Measurements from ENCODE around the gene PSMB7.

GRCh38 chr9:124361128-124361527 lies 54.1 kb downstream of the PSMB7 start:
- TF ChIP-seq, protein P1, sequence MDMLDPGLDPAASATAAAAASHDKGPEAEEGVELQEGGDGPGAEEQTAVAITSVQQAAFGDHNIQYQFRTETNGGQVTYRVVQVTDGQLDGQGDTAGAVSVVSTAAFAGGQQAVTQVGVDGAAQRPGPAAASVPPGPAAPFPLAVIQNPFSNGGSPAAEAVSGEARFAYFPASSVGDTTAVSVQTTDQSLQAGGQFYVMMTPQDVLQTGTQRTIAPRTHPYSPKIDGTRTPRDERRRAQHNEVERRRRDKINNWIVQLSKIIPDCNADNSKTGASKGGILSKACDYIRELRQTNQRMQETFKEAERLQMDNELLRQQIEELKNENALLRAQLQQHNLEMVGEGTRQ (IDR thresholded peaks at IDR 0.05; ENCODE audit: low read depth, low read length) = no peak
- TF ChIP-seq POLR2A (IDR thresholded peaks at IDR 0.05; ENCODE audit: low read depth, low read length) (no peak), MAZ (IDR thresholded peaks at IDR 0.05; ENCODE audit: borderline replicate concordance, low read depth, low read length) (no peak), CEBPB (IDR thresholded peaks at IDR 0.05; ENCODE audit: low read depth, low read length) (no peak), NFE2L2 (IDR thresholded peaks at IDR 0.05; ENCODE audit: low read depth, low read length) (no peak), RAD21 (IDR thresholded peaks at IDR 0.05; ENCODE audit: low read length) (no peak), MAFK (IDR thresholded peaks at IDR 0.05; ENCODE audit: low read depth, low read length) (no peak), RFX5 (IDR thresholded peaks at IDR 0.05; ENCODE audit: low read depth, low read length) (no peak), MXI1 (IDR thresholded peaks at IDR 0.05; ENCODE audit: borderline replicate concordance, low read depth, low read length) (no peak), BHLHE40 (IDR thresholded peaks at IDR 0.05; ENCODE audit: low read depth, low read length) (no peak), RCOR1 (IDR thresholded peaks at IDR 0.05; ENCODE audit: insufficient replicate concordance, low read length) (no peak), SMC3 (IDR thresholded peaks at IDR 0.05; ENCODE audit: low read depth, low read length) (no peak)
- TF ChIP-seq, protein P2, sequence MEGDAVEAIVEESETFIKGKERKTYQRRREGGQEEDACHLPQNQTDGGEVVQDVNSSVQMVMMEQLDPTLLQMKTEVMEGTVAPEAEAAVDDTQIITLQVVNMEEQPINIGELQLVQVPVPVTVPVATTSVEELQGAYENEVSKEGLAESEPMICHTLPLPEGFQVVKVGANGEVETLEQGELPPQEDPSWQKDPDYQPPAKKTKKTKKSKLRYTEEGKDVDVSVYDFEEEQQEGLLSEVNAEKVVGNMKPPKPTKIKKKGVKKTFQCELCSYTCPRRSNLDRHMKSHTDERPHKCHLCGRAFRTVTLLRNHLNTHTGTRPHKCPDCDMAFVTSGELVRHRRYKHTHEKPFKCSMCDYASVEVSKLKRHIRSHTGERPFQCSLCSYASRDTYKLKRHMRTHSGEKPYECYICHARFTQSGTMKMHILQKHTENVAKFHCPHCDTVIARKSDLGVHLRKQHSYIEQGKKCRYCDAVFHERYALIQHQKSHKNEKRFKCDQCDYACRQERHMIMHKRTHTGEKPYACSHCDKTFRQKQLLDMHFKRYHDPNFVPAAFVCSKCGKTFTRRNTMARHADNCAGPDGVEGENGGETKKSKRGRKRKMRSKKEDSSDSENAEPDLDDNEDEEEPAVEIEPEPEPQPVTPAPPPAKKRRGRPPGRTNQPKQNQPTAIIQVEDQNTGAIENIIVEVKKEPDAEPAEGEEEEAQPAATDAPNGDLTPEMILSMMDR (conservative IDR thresholded peaks at IDR 0.05; ENCODE audit: low read depth, low read length) = no peak
- TF ChIP-seq, protein P3, sequence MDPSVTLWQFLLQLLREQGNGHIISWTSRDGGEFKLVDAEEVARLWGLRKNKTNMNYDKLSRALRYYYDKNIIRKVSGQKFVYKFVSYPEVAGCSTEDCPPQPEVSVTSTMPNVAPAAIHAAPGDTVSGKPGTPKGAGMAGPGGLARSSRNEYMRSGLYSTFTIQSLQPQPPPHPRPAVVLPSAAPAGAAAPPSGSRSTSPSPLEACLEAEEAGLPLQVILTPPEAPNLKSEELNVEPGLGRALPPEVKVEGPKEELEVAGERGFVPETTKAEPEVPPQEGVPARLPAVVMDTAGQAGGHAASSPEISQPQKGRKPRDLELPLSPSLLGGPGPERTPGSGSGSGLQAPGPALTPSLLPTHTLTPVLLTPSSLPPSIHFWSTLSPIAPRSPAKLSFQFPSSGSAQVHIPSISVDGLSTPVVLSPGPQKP (IDR thresholded peaks at IDR 0.05; ENCODE audit: borderline replicate concordance, low read depth, low read length) = no peak
